Tibial nerve (tissue), 3 donors: ENCODE measurements around the gene LRRC14B.
"Not testable (repeated sequence)": the region's sequence is repeated elsewhere in the genome, so short reads cannot be mapped to it uniquely, and the experiment has no call there.

Experiments used
- POLR2A ChIP-seq, 2 donors: fragments of 450-650 bp; IDR thresholded peaks; one replicate each; pipeline ENCODE4 v1.6.1; 2017; ENCODE audit warnings: antibody characterized with exemption in 2 of 2, mild to moderate bottlenecking in 2 of 2, moderate library complexity in 2 of 2
- TF ChIP-seq, protein P1 (sequence below), 5 experiments: fragments of 200-600 bp in 3 of 5; fragments of 450-650 bp in 2 of 5; sonication (generic) in 3 of 5; IDR thresholded peaks; one replicate each; pipeline ENCODE4 v1.5.1; 2016 to 2019; ENCODE audit warnings: antibody characterized with exemption in 5 of 5, mild to moderate bottlenecking in 3 of 5, moderate library complexity in 2 of 5

DNA sequence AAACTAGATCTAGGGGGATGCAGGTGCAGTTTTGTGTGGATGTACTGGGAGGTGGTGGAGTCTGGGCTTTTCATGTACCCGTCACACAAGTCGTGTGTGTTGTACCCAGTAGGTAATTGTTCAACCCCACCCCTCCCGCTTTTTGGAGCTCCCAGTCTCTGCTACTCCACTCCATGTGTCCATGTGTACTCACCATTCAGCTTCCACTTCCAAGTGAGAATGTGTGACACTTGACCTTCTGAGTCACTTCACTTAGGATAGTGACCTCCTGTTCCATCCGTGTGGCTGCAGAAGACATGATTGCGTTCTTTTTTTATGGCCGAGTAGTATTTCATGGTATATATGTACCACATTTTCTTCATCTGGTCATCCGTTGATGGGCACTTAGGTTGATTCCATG lies 49.3 kb downstream of the LRRC14B start:
- TF ChIP-seq, protein P1, sequence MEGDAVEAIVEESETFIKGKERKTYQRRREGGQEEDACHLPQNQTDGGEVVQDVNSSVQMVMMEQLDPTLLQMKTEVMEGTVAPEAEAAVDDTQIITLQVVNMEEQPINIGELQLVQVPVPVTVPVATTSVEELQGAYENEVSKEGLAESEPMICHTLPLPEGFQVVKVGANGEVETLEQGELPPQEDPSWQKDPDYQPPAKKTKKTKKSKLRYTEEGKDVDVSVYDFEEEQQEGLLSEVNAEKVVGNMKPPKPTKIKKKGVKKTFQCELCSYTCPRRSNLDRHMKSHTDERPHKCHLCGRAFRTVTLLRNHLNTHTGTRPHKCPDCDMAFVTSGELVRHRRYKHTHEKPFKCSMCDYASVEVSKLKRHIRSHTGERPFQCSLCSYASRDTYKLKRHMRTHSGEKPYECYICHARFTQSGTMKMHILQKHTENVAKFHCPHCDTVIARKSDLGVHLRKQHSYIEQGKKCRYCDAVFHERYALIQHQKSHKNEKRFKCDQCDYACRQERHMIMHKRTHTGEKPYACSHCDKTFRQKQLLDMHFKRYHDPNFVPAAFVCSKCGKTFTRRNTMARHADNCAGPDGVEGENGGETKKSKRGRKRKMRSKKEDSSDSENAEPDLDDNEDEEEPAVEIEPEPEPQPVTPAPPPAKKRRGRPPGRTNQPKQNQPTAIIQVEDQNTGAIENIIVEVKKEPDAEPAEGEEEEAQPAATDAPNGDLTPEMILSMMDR (IDR thresholded peaks at IDR 0.05) = not testable (repeated sequence)
- TF ChIP-seq POLR2A (IDR thresholded peaks at IDR 0.05) = not testable (repeated sequence)
